Measurements from ENCODE around the gene IL17A.

GRCh38 chr6:52143551-52143950 is 42.6 kb upstream of the IL17A start:
- TF ChIP-seq ZFP30 (CRISPR knock-in tag; IDR thresholded peaks at IDR 0.05), result no peak
- no peak for TF ChIP-seq POU6F1 (CRISPR knock-in tag; IDR thresholded peaks at IDR 0.05; ENCODE audit: borderline replicate concordance, low read depth)
- TF ChIP-seq CSDC2 (CRISPR knock-in tag; IDR thresholded peaks at IDR 0.05), result no peak
- no peak for TF ChIP-seq ESRRG (CRISPR knock-in tag; IDR thresholded peaks at IDR 0.05)
- TF ChIP-seq ZFP3 (CRISPR knock-in tag; IDR thresholded peaks at IDR 0.05), result no peak

Data from SK-N-SH treated with all-trans-retinoic acid at 6 μM for 48 hours (cell line).